GM19438 (cell line): Measurements from ENCODE around the gene IMP3.
"Not testable (repeated sequence)": the region's sequence is repeated elsewhere in the genome, so short reads cannot be mapped to it uniquely, and the experiment has no call there.

Experiments used
- ATAC-seq: cut with Tn5 transposase; IDR thresholded peaks from one replicate; pipeline ENCODE4 v1.9.1; 2021; ENCODE audit warnings: low read depth; ENCODE audit not compliant: unreplicated experiment

IMP3 gene

DNA sequence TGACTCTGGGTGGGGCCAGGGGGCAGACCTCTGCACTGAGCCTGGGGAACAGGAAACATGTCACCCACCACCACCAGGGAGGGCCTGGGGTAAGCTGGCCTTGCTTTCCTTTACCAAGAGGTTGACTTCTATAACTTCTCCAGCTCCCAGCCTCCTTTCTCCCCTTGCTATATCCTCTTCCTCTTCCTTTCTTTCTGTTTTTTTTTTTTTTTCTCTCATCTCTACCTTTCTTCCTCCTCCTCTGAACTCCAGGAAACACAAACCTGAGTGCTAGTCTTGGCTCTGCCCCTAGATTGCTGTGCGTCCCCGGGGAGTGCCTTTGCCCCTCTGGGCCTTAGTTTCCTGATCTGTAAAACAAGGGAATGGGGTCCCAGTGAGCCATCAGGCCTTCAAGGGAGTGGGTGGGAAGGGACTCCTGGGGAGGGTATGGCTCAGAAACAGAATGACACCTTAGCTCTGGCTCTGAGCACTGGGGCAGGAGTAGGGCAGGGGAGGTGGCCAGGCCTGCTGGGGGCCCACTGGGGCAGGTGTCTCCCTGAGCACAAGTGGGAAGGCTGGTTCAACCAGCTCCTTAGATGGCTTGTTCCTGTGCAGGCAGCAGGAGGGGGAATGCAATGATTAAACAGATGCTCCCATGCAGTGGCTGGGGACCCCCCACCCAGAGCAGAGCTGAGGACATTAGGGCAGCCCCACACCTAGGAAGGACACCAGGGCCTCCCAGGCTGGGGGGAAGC lies 12.0 kb upstream of the IMP3 start:
- no peak for ATAC-seq

DNA sequence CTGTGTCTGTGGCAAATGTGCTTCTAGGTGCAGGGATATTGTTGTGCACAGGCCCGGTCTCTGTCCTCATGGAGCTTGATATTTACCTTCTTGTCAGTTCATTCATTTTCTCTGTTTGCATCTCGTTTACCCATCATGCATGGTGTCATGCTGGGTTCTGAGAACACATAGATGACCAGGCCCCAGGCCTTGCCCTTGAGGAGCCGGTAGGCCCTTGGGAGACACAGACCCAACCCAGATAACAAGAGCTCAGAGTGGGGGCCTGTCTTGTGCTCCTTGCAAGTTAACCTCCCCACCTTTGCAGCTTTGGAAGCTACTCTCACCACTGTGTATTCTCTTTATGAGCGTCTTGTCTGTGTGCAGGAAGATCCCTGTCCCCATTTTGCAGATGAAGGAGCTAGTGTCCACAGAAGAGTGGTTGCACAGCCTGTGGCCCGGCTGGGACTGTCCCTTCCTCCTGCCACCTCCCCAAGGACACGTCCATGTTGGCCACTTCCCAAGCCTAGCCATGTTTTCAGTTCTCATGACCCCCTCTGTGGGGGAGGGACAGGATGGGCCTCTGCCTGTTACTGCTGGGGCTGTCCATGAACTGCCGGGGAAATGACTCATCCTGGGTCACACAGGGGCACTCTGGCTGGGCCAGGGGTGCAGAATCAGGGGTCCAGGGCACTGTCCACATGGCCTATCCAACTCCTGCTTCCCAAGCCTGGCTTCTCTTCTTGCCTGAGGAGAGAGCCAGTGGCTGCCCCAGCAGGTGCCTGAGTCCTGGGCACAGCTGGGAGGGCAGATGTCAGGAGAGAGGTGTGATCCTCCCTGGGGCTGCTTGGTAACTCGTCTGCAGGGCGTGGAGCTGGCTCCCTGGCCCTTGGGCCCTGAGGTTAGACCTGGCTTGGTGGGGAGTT lies 11.1 kb upstream of the IMP3 start:
- ATAC-seq: no peak

DNA sequence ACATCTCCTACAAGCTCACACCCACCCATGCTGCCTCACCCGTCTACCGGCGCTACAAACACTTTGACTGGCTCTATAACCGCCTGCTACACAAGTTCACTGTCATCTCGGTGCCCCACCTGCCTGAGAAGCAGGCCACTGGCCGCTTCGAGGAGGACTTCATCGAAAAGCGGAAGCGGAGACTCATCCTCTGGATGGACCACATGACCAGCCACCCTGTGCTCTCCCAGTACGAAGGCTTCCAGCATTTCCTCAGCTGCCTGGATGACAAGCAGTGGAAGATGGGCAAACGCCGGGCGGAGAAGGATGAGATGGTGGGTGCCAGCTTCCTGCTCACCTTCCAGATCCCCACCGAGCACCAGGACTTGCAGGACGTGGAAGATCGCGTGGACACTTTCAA lies 9.8 kb upstream of the IMP3 start:
- no peak for ATAC-seq

DNA sequence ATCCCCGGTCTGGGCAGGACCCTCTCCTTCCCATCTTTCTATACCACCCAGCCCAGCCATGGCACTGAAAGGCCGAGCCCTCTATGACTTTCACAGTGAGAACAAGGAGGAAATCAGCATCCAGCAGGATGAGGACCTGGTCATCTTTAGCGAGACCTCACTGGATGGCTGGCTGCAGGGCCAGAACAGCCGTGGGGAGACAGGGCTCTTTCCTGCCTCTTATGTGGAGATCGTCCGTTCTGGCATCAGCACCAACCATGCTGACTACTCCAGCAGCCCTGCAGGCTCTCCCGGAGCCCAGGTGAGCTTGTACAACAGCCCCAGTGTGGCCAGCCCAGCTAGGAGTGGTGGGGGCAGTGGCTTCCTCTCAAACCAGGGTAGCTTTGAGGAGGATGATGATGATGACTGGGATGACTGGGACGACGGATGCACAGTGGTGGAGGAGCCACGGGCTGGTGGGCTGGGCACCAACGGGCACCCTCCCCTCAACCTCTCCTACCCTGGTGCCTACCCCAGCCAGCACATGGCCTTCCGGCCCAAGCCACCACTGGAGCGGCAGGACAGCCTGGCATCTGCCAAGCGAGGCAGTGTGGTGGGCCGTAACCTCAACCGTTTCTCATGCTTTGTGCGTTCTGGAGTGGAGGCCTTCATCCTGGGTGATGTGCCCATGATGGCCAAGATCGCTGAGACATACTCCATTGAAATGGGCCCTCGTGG lies 9.2 kb upstream of the IMP3 start:
- no peak for ATAC-seq

DNA sequence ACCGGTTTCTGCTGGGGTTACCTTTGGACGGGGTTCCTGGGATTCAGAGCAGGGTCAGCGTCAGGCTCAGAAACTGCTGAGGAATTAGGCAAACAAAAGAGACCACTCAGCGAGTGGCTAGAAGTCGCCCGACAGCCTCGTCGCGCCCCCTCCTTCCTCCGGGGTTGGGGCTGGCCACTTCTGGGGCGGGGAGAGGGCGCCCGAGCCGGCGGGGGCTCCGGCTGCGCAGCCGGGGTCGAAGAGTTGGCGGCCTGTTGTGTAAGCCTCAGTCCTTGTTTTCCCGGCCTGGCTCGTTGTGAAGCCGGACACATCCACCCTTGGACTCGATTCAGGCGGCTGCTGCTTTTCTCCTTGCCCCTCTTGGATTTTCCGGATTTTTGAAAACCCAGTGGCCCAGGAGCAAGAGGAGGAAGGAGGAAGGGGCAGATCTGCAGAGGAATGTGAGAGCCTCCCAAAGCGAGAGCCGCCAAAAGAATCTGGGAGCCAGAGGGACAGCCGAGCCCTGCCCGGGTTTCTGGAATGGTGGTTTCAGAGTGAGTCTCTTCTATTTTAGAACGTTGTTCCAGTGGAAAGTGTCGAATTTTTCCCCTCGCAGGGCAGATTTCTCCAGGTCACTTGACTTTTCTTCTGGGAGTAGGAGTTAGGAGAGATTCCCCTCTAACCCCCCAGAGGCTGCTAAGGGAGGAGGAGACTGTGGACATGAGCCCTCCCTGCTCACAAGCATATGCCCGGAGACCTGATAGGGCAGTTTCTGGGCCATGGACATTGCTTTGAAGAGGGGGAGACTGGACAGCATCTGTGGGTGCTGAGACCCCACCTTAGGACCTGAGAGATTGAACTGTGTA lies 8.4 kb upstream of the IMP3 start:
- ATAC-seq: no peak

DNA sequence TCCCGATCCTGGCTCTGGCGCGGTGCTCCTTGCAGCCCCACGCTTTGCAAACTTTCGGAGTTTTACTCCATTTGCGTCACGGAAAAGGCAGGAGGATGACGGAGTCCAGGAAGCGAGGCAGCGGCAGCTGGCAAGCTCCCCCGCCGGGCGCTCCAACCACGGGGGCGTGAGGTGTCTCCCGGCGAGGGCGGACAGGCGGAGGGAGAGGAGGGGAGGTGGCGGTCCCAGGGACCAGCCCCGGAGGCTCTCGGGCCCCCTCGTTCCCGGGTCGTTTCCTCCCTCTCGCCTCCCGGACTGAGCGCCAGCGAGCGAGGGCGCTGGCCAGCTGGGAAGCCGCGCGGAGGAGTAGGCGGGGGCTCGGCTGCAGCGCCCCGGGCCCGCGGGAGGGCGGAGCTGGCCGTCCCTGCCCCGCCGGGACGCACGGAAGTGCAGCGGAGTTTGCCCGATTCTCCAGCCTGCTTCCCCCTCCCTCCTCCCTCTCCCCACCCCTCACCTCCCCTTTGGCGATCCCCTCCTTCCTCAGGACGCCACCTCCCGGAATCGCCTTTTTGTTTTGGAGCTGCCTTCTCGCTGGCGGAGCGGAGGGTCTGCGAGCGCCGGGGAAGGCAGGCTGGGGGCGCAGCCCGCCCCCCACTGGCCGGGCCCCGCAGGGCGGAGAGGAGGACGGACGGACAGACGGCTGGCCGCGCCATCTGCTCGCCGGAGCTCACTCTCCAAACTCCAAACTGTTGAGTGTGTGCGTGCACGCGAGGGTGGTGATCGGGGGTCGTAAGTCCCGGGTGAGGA lies 7.5 kb upstream of the IMP3 start, which contains the start of gene SNX33:
TSS of gene SNX33 (plus strand) at position 543 of the 786 bp plus-strand sequence. CDS start 1,191 bp downstream, outside the sequence.
- peak; percentile 48 for ATAC-seq

DNA sequence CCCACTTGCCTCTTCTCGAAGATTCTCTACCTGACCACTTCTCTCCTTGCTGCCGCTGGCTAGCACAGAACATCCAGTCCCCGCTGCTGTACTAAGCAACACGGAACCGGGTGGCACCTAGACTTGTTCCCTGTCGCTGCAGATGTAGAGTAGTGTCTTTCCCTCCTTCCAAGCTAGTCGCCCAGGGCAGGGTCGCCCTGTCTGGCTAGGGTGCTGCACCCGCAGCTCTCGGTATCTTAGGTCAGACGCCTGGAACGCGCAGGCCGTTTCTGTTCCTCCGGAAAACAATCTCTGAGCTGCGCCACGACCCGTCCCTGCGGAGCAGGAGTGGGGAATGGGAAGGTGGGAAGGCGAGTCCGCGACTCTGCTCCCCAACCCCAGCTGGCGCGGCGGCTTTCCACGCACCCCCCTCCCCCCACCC lies 6.9 kb upstream of the IMP3 start:
- no peak for ATAC-seq

DNA sequence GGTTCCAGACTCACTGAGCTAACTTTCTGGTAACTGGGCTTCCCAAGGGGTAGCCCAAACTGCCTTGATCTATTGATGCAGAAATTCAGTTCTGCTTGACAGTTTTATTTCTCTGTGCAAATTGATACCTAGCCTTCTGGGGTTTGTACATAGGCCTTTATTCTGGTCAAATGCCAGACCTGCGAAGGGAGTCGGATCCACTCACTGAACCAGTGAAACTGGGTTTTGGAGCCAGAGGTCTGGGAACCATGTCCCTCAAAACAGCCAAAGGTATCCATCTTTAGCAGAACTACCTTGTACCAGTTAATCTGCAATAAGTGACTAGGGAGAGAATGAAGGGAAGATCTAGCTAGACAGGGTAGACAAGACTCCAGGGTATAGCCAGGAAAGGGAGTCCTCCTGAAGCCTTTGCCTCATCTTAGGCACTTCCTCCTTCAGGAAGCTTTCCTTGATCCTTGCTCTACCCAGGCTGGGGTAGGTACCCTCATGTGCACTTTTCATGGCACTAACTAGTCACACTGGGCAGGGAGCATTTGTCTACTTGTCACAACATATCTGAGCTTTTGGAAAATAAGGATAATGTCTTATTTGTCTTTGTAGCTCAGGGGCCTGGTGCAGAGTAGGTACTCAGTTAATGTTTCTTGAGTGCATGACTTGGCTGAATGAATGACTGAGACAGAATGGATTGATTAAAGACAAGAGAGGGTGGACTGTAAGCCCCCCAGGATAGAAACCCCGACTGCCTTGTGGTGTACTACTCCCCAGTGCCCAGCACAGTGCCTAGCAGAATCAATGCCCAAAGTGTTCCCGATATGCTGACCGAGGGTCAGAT lies 6.3 kb upstream of the IMP3 start:
- no peak for ATAC-seq

DNA sequence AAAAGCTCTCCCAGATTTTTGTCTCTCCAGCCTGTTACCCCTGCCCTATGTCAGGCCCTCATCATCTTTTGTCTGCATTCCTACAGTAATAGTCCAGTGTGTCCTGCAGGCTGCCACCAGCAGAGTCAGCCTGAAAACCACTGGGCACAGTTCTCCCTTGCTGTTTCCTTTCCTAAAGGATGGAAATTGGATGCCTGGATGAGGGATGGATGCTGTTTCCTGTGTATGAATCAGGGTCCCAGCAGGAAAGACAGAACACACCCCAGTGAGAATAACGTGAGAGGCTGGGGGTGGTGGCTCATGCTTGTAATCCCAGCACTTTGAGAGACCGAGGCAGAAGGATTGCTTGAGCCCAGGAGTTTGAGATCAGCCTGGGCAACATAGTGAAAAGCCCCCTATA lies 4.4 kb upstream of the IMP3 start:
- ATAC-seq: no peak

DNA sequence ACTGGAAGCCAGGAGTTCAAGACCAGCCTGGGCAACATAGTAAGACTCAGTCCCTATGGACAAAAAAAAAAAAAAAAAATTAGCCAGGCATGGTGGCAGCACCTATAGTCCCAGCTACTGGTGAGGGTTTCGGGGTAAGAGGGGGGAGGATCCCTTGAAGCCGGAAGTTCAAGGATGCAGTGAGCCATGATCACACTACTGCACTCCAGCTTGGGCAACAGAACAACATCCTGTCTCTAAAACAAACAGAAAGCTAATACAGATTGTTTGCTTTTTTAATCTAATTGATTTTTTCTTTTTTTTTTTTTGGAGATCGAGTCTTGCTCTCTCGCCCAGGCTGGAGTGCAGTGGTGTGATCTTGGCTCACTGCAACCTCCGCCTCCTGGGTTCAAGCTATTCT lies 1.6 kb upstream of the IMP3 start:
- no peak for ATAC-seq

DNA sequence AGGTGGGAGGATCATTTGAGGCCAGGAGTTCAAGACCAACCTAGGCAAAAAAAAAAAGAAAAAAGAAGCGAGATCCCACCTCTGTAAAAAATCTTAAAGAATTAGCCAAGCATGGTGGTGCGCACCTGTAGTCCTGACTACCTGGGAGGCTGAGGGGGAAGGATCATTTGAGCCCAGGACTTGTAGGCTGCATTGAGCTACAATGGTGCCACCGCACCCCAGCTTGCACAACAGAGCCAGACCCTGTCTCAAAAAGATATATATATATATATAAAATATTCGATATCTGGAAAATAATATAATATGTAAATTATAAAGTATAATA lies 1.1 kb upstream of the IMP3 start:
- ATAC-seq: no peak

DNA sequence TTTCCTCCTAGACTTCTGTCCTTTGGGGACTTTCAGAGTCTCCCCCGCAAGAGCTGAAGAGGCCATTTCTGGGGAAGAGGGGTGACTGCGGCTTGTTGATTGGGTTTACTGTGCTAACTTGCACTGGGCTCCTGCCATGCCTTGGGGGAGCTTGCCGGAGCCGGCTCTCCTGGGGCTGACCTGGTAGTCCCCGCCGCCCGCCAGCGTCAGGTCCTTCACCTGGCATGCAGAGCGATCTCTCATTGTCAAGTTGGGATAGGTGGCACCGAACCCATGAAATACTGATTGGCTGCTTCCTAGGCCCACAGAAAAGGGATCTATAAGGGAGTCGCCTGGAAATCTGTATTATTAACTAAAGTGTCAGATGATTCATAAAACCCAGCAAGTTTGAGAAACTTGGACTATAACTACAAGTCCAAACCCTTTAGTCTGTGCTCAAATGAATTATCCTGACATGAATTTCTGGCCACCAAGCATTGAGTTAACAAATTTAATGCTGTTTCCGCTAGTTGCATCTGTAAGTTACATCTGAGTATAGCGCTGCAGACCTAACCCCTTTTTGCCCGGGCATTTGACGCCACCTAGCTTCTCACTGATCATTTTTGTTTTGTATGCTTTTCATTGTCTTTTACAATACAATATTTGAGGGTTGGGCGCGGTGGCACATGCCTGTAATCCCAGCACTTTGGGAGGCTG lies 607 bp upstream of the IMP3 start:
- ATAC-seq: peak; percentile 36

DNA sequence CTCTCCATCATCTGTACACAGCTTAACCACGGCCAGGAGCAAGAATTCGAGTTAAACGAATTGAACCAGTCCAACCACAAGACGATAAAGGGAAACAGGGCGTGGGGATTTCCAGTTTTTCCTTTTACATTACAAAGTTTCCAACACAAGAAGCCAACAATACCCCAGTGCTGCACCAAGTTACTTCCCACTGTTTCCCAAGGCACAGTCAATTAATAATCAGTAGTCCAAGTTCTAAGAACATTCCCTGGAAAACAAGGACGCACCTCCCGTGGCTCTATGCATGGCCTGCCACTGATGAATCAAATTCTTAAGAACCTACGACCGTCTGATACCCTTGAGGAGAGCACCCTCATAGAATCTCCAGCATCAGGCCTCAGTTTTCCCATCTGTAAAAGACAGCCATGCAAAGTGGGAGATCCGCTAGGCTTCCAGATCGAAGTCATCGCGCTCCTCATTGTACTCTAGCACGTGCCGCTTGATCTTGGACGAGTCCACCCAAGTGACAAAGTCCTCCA lies 774 bp downstream of the IMP3 start:
- ATAC-seq: no peak

DNA sequence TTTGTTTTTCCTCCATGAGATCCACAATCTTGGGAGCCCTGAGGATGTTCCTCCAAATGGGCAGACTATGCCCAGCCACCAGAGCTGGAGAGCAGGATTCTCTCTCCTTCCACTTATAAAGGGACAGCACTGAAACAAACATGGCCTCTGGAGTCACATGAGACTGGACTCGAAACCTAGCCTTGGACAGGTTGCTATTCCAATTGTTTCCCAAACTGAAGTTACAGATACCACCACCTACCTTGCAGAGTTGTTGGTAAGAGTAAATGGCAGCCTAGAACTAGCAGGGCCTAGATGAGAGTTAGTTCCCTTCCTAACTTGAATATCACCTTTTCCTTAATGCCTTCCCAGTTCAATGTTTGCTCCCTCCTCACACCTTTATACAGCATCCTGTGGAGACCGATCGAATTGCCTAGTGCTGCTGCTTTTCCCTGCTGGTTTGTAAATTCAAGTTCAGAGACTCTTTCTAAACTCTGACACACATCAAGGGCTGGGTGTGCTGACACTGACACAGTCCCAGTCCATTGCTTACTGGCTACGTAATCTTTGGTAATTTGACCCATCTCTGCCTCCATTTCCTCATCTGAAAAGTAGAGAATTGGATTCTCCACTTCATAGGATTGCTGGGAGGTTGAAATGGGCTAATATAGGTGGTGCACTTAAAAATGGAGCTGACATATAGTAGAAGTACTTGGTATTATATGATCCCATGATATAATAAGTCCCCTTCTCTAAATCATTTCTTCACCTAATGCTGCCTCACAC lies 2.6 kb downstream of the IMP3 start:
- no peak for ATAC-seq

DNA sequence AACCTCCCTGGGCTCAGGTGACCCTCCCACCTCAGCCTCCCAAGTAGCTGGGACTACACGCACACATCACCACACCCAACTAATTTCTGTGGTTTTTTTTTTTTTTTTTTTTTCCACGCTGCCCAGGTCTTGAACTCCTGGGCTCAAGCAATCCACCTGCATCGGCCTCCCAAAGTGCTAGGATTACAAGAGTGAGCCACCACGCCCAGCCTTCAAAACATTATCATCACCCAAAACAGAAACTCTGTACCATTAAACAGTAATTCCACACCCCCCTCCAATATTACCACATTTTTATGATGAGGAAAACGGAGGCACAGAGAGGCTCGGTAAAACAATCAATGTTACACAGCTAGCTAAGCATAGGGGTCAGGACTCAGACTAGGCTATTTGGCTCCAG lies 4.0 kb downstream of the IMP3 start:
- ATAC-seq: no peak

DNA sequence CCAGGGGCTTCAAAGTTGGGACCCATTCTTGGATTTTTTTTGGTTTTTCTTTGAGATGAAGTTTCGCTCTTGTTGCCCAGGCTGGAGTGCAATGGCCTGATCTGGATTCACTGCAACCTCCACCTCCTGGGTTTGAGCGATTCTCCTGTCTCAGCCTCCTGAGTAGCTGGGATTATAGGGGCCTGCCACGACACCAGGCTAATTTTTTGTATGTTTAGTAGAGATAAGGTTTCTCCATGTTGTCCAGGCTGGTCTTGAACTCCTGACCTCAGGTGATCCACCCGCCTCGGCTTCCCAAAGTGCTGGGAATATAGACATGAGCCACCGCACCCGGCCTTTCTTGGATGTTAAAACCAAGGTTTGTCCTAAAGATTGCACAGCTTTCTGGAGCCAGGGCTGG lies 6.1 kb downstream of the IMP3 start:
- not testable (repeated sequence) for ATAC-seq

DNA sequence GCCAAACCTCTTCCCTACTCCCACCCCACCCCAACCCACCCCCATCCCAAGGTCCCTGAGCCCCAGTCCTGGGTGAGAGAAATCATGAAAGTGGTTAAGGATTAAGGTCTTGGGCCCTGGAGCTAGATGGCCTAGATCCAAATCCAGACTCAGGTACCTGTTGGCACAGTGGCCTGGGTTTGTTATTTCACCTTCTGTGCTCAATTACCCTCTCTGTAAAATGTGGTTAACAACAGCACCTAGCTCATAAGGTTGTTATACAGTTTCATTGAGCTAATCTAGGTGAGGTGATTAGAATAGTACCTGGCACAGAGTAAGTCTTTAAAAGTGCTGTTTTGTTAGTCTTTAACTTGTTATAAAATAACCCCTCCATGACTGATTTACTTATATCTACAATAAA lies 8.1 kb downstream of the IMP3 start:
- no peak for ATAC-seq
